Calu3 (cell line): ENCODE results near the gene PGBD1. TPM values are rescaled to one million over a fixed set of nuclear protein-coding genes. Genes with fewer than 3 reads are reported as not detected.

ENCODE experiments used
- BruUV-seq: library from RNA; stranded (reverse); fragments of 400-500 nt; replicated peaks from 2 replicates; lab custom pipeline; 2021; lab: Mats Ljungman, UMichigan
- CTCF ChIA-PET: fragments of 300-600 bp; sonication (Branson Sonifier 250); formaldehyde crosslinking; loops from one replicate; lab custom pipeline; 2022; ENCODE audit warnings: antibody characterized with exemption; lab: Charles Lee
- DNase-seq: peaks from one replicate; pipeline ENCODE4 v3.0.0; 2022
- H3K27ac Mint-ChIP-seq: one replicate; pipeline ENCODE4 v1.8.0; 2022; ENCODE audit warnings: mixed read lengths; ENCODE audit not compliant: unreplicated experiment
- H3K27me3 Mint-ChIP-seq: one replicate; pipeline ENCODE4 v1.8.0; 2022; ENCODE audit warnings: mixed read lengths; ENCODE audit not compliant: unreplicated experiment
- H3K36me3 Mint-ChIP-seq: one replicate; pipeline ENCODE4 v1.8.0; 2022; ENCODE audit warnings: mild to moderate bottlenecking, moderate library complexity, mixed read lengths; ENCODE audit not compliant: insufficient read depth, unreplicated experiment
- H3K4me1 Mint-ChIP-seq: one replicate; pipeline ENCODE4 v1.8.0; 2022; ENCODE audit warnings: mild to moderate bottlenecking, low read depth, mixed read lengths; ENCODE audit not compliant: unreplicated experiment
- H3K4me3 Mint-ChIP-seq: one replicate; pipeline ENCODE4 v1.8.0; 2022; ENCODE audit warnings: mild to moderate bottlenecking, low read depth, moderate library complexity, mixed read lengths; ENCODE audit not compliant: unreplicated experiment
- H3K9me3 Mint-ChIP-seq: one replicate; pipeline ENCODE4 v1.8.0; 2022; ENCODE audit warnings: low read depth, mixed read lengths; ENCODE audit not compliant: unreplicated experiment
- CTCF ChIP-seq: fragments of 200-600 bp; IDR thresholded peaks from one replicate; pipeline ENCODE4 v1.8.0; 2022; ENCODE audit warnings: antibody characterized with exemption; ENCODE audit not compliant: unreplicated experiment
- intact Hi-C: fragments of 100-400 bp; cut with micrococcal nuclease; formaldehyde crosslinking; loops from one replicate; pipeline ENCODE4 v1.10.0; 2022; ENCODE audit not compliant: unreplicated experiment
- total RNA-seq: library from RNA; stranded (reverse); gene quantifications from 2 replicates; pipeline ENCODE4 v1.2.3, GENCODE V29; 2022

PGBD1 gene
- total RNA-seq, 1 experiment from 2014 or later: 4.9 TPM

GRCh38 chr6:28333599-28334018, 52.2 kb downstream of the PGBD1 start:
- peaks cover 9% of the 10 kb centered on the region for H3K4me1 Mint-ChIP-seq
- no peaks in the 10 kb centered on the region for H3K36me3 Mint-ChIP-seq
- intact Hi-C loops: no loop called here

GRCh38 chr6:28334286-28335039, 53.1 kb downstream of the PGBD1 start:
- DNase-seq: no peak
- CTCF ChIA-PET: interaction anchor here (2.3 kb wide), 1 partner anchor 22 kb away, joined by 11 read pairs; no protein-coding TSS in a partner anchor
- H3K27me3 Mint-ChIP-seq: no peaks in the 10 kb centered on the region
- no peak for TF ChIP-seq CTCF
- H3K9me3 Mint-ChIP-seq: peaks cover 3% of the 10 kb centered on the region
- H3K4me3 Mint-ChIP-seq: peak overlapping the region; percentile 11
- intact Hi-C loops: no loop called here
- peaks cover 9% of the 10 kb centered on the region for H3K4me1 Mint-ChIP-seq
- no peaks in the 10 kb centered on the region for H3K36me3 Mint-ChIP-seq
- H3K27ac Mint-ChIP-seq: no peak overlapping the region
- no TSS peak for BruUV-seq

More at GRCh38 chr6:28333599-28334018, 52.2 kb downstream of the PGBD1 start:
- H3K27me3 Mint-ChIP-seq: no peaks in the 10 kb centered on the region
- no peak for DNase-seq
- H3K4me3 Mint-ChIP-seq: no peak overlapping the region
- TF ChIP-seq CTCF: no peak
- CTCF ChIA-PET: no interaction called here
- BruUV-seq: no TSS peak
- no peak overlapping the region for H3K27ac Mint-ChIP-seq
- peaks cover 10% of the 10 kb centered on the region for H3K9me3 Mint-ChIP-seq

- H3K27me3 Mint-ChIP-seq: no peaks in the 10 kb centered on the region
- H3K27ac Mint-ChIP-seq: no peak overlapping the region
- H3K4me3 Mint-ChIP-seq: no peak overlapping the region
- intact Hi-C loops: no loop called here
- peaks cover 3% of the 10 kb centered on the region for H3K9me3 Mint-ChIP-seq
- H3K36me3 Mint-ChIP-seq: no peaks in the 10 kb centered on the region
- no TSS peak for BruUV-seq
- no peak for DNase-seq
- peaks cover 9% of the 10 kb centered on the region for H3K4me1 Mint-ChIP-seq
- CTCF ChIA-PET: interaction anchor here (0.7 to 2.3 kb wide), 2 partner anchors 21 to 68 kb away, joined by 4 to 11 read pairs; partner anchors contain the start of gene ZSCAN26
- TF ChIP-seq CTCF: no peak
These were observed 53.7 kb downstream of the PGBD1 start for GRCh38 chr6:28335040-28335563.

GRCh38 chr6:28335564-28336283, 54.4 kb downstream of the PGBD1 start, which contains the start of gene ZSCAN31:
ZSCAN31 (minus strand) TSS chr6:28336148; CDS start chr6:28329683, 6,465 bp downstream.
- Mint-ChIP-seq H3K36me3 (no peaks in the 10 kb centered on the region), H3K27me3 (no peaks in the 10 kb centered on the region), H3K9me3 (peaks cover 5% of the 10 kb centered on the region), H3K4me1 (peaks cover 9% of the 10 kb centered on the region), H3K4me3 (no peak within 1 kb of the TSS), H3K27ac (no peak within 1 kb of the TSS)
- no peak for TF ChIP-seq CTCF
- CTCF ChIA-PET: interaction anchor here (0.7 to 2.3 kb wide), 2 partner anchors 20 to 69 kb away, joined by 4 to 11 read pairs; partner anchors contain the start of gene ZSCAN26
- peak; percentile 91 for DNase-seq
- TSS peak; percentile 68 for BruUV-seq
- intact Hi-C loops: no loop called here
